ENCODE results near the gene RFPL4A. TPM values are rescaled to one million over a fixed set of nuclear protein-coding genes. Genes with fewer than 3 reads are reported as not detected.

The RFPL4A gene
- total RNA-seq, 1 donor from 2014 or later = not detected

DNA sequence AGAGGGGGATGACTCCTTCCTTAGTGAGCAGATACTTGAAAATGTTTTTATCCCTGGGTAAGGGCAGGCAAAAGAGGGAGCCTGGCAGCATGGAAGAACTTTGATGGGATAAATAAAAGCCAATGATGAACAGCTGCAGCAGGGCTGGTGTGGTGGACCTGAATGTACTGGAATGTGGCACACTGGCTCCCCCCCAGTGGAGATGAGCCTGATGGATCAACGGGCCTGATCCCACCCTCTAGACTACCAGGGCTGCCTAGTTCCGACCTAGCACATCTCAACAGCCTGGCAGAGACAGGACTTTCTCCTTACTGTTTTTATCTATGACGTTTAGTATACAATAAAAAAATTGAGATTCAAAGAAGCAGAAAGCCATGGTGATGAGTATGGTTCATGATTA lies 52.4 kb downstream of the RFPL4A start:
- no peak for DNase-seq (ENCODE audit: extremely low spot score, unreplicated experiment)
- Mint-ChIP-seq H3K27ac (no peak overlapping the region), H3K4me1 (ENCODE audit: unreplicated experiment) (no peaks in the 10 kb centered on the region), H3K9me3 (no peaks in the 10 kb centered on the region), H3K4me3 (no peak overlapping the region), H3K36me3 (no peaks in the 10 kb centered on the region), H3K27me3 (no peaks in the 10 kb centered on the region)
- TF ChIP-seq, protein P1, sequence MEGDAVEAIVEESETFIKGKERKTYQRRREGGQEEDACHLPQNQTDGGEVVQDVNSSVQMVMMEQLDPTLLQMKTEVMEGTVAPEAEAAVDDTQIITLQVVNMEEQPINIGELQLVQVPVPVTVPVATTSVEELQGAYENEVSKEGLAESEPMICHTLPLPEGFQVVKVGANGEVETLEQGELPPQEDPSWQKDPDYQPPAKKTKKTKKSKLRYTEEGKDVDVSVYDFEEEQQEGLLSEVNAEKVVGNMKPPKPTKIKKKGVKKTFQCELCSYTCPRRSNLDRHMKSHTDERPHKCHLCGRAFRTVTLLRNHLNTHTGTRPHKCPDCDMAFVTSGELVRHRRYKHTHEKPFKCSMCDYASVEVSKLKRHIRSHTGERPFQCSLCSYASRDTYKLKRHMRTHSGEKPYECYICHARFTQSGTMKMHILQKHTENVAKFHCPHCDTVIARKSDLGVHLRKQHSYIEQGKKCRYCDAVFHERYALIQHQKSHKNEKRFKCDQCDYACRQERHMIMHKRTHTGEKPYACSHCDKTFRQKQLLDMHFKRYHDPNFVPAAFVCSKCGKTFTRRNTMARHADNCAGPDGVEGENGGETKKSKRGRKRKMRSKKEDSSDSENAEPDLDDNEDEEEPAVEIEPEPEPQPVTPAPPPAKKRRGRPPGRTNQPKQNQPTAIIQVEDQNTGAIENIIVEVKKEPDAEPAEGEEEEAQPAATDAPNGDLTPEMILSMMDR (conservative IDR thresholded peaks at IDR 0.05) = no peak

DNA sequence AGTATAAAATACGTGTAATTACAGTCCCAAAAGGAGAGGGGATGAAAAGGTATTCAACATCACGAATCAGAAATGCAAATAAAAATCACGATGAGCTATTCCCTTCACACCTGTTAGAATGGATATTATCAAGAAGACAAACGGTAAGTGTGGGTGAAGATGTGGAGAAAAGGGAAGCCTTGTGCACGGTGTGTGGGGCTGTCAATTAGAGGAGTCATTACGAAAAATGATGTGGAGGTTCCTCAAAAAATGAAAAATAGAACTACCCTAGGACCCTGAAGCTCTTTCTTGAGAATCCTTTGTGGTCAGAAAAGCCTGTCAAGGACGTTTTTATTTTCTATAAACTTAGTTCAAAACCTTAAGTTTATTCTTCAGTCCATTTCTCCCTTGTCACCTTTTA lies 53.6 kb downstream of the RFPL4A start:
- H3K4me3 Mint-ChIP-seq = no peak overlapping the region
- peaks cover 4% of the 10 kb centered on the region for H3K9me3 Mint-ChIP-seq
- H3K4me1 Mint-ChIP-seq (ENCODE audit: unreplicated experiment) = no peaks in the 10 kb centered on the region
- no peaks in the 10 kb centered on the region for H3K36me3 Mint-ChIP-seq
- no peaks in the 10 kb centered on the region for H3K27me3 Mint-ChIP-seq
- TF ChIP-seq, protein P1 (conservative IDR thresholded peaks at IDR 0.05) = no peak
- no peak overlapping the region for H3K27ac Mint-ChIP-seq
- no peak for DNase-seq (ENCODE audit: extremely low spot score, unreplicated experiment)

Other genes starting within 250 kb of the RFPL4A start
- 0.75 TPM in 1 of 2 replicates, not detected in the other for gene SBK2, start 222.0 kb upstream of the RFPL4A start, total RNA-seq (ENCODE audit: low replicate concordance)
- gene SBK3, start 213.6 kb upstream of the RFPL4A start, total RNA-seq (ENCODE audit: low replicate concordance) = 0.24 and 0.36 TPM in 2 replicates
- gene ZNF579, start 178.2 kb upstream of the RFPL4A start, total RNA-seq (ENCODE audit: low replicate concordance) = 21.1 and 23.9 TPM in 2 replicates
- gene FIZ1, start 159.6 kb upstream of the RFPL4A start, total RNA-seq (ENCODE audit: low replicate concordance) = 18.4 and 22.4 TPM in 2 replicates
- 13.6 and 23.9 TPM in 2 replicates for gene ZNF524, start 158.8 kb upstream of the RFPL4A start, total RNA-seq (ENCODE audit: low replicate concordance)
- 14.6 and 16.2 TPM in 2 replicates for gene ZNF865, start 153.4 kb upstream of the RFPL4A start, total RNA-seq (ENCODE audit: low replicate concordance)
- gene ZNF784, start 134.5 kb upstream of the RFPL4A start, total RNA-seq (ENCODE audit: low replicate concordance) = 9.4 and 9.6 TPM in 2 replicates
- 28.5 and 37.4 TPM in 2 replicates for gene ZNF580, start 118.1 kb upstream of the RFPL4A start, total RNA-seq (ENCODE audit: low replicate concordance)
- 41.3 and 43.1 TPM in 2 replicates for gene ZNF581, start 115.4 kb upstream of the RFPL4A start, total RNA-seq (ENCODE audit: low replicate concordance)
- gene CCDC106, start 110.9 kb upstream of the RFPL4A start, total RNA-seq (ENCODE audit: low replicate concordance) = 16.1 and 18.1 TPM in 2 replicates
- gene U2AF2, start 104.1 kb upstream of the RFPL4A start, total RNA-seq (ENCODE audit: low replicate concordance) = 170 and 232 TPM in 2 replicates
- 121 and 127 TPM in 2 replicates for gene EPN1, start 83.9 kb upstream of the RFPL4A start, total RNA-seq (ENCODE audit: low replicate concordance)
- not detected in 2 replicates for gene NLRP9, start 20.7 kb upstream of the RFPL4A start, total RNA-seq (ENCODE audit: low replicate concordance)
- gene RFPL4AL1, start 10.0 kb downstream of the RFPL4A start, total RNA-seq (ENCODE audit: low replicate concordance) = not detected in 2 replicates
- gene NLRP11, start 72.9 kb downstream of the RFPL4A start, total RNA-seq (ENCODE audit: low replicate concordance) = not detected in 2 replicates
- not detected in 2 replicates for gene NLRP4, start 77.4 kb downstream of the RFPL4A start, total RNA-seq (ENCODE audit: low replicate concordance)
- not detected in 2 replicates for gene NLRP13, start 173.2 kb downstream of the RFPL4A start, total RNA-seq (ENCODE audit: low replicate concordance)
- gene NLRP8, start 188.7 kb downstream of the RFPL4A start, total RNA-seq (ENCODE audit: low replicate concordance) = not detected in 2 replicates
- gene NLRP5, start 227.7 kb downstream of the RFPL4A start, total RNA-seq (ENCODE audit: low replicate concordance) = not detected in 2 replicates